D721Med (cell line): ENCODE results near the gene HOXD4.

Experiments used
- DNase-seq: peaks from one replicate; pipeline ENCODE4 v3.0.0; 2011; ENCODE audit warnings: low spot score; ENCODE audit not compliant: insufficient read length
- FAIRE-seq: peaks from 2 replicates; lab custom pipeline; 2011; peaks lifted over from hg19 to GRCh38; lab: Jason Lieb, UNC
- CTCF ChIP-seq: IDR thresholded peaks from 2 replicates; pipeline ENCODE4 v1.5.1; 2012; ENCODE audit warnings: mild to moderate bottlenecking, control low read depth; ENCODE audit not compliant: insufficient read depth; ENCODE audit errors: missing control alignments

Gene HOXD4

DNA sequence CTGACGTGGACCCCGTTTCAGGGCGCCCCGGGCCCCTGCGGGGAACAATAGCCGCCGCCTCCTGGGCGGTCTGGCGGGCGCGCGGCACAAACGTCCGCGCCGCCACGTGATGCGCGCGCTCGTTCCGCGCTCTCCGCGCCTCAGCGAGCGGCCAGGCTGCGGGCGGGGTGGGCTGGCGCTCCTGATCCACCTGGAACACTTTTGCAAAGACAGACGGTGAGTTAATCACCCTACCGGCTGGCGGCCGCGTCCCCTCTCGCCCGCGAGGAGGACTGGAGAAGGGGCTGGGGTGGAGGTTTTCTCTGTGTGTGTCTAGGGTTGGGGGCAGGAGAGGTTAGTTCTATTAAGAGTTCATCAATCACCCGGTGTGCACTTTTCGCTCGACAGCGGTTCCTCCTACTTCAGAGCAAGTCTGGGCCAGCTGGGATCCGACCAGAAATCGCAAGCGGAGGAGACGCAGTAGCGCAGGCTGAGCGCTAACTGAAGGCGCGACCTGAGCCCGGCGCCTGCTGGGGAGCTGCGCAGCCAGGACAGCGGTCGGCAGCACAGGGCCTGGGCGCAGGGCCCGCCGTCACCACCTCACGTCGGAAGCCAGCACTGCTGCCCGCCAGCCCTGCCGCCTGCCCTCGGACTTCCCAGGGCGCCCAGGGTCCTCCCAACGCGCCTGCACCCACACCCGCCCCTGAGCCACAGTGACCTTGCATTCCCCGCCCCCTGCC is 26.8 kb downstream of the HOXD4 start:
- no peak for DNase-seq
- no peak for TF ChIP-seq CTCF
- no peak for FAIRE-seq

GRCh38 chr2:176178757-176179295 is 27.5 kb downstream of the HOXD4 start:
- no peak for TF ChIP-seq CTCF
- DNase-seq (no peak), FAIRE-seq (no peak)

DNA sequence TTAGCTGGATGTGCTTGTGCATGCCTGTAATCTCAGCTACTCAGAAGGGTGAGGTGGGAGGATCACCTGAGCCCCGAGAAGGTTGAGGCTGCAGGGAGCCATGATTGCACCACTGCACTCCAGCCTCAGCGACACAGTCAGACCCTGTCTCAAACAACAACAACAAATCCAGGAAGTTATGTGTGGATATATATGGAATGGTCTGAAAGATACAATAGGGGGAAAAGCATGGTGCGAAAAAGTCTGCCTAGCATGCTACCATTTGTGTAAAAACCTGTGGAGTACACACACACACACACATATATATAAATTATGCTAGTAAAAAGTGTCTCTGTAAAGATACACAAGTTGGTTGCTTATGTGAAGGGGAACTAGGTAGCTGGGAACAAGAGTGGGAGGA is 30.2 kb downstream of the HOXD4 start:
- FAIRE-seq (no peak), DNase-seq (no peak)
- TF ChIP-seq CTCF: no peak

- DNase-seq (no peak), FAIRE-seq (no peak)
- no peak for TF ChIP-seq CTCF
These were observed 31.3 kb downstream of the HOXD4 start for GRCh38 chr2:176182671-176183070.

DNA sequence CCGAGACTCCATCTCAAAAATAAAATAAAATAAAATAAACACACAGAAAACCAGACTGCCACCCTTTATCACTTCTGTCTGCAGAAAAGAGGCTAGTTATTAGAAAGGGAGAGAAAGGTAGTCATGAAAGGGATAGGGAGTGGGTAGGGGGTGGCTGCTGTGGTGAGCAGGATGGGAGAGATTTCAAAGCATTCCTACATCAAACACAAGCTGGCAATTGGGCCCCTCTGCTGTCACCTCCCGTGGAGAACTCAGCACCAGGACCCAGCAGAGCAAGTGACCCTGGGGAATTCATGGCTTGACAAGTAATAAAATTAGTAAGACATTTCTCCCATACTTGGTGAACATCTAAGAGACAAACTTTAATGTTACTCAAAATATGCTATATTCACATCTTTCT is 33.4 kb downstream of the HOXD4 start:
- FAIRE-seq: no peak
- TF ChIP-seq CTCF: no peak
- DNase-seq: no peak

DNA sequence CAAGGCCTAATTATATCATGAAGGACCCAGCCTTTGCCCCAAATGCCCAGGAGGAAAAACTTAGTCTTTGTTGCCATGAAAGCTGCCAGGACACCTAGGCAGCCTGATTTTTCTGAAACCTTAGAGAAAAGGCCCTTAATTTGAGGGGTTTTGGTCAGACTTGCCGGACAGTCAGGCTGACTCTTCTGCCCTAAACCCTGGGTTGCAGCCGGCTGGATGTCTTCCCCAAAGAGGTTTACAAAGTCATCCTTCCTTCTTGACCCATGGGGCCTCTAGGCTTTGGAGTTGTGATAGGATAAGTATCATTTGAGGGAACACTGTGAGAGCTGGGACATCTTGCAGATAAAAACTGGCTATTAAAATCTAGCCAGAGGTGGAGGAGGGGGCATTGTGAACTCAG is 34.7 kb downstream of the HOXD4 start:
- no peak for TF ChIP-seq CTCF
- DNase-seq (no peak), FAIRE-seq (no peak)

- DNase-seq: no peak
- no peak for TF ChIP-seq CTCF
- FAIRE-seq: no peak
These were observed 36.0 kb downstream of the HOXD4 start for GRCh38 chr2:176187200-176187898.
